NCI-H2029 treated with DMSO at 0.1 percent for 48 hours (cell line): ENCODE results near the gene ADAMTS2.

ENCODE experiments used
- DNase-seq: peaks from one replicate; lab custom pipeline; 2025; lab: John Stamatoyannopoulos, UW

Gene ADAMTS2

DNA sequence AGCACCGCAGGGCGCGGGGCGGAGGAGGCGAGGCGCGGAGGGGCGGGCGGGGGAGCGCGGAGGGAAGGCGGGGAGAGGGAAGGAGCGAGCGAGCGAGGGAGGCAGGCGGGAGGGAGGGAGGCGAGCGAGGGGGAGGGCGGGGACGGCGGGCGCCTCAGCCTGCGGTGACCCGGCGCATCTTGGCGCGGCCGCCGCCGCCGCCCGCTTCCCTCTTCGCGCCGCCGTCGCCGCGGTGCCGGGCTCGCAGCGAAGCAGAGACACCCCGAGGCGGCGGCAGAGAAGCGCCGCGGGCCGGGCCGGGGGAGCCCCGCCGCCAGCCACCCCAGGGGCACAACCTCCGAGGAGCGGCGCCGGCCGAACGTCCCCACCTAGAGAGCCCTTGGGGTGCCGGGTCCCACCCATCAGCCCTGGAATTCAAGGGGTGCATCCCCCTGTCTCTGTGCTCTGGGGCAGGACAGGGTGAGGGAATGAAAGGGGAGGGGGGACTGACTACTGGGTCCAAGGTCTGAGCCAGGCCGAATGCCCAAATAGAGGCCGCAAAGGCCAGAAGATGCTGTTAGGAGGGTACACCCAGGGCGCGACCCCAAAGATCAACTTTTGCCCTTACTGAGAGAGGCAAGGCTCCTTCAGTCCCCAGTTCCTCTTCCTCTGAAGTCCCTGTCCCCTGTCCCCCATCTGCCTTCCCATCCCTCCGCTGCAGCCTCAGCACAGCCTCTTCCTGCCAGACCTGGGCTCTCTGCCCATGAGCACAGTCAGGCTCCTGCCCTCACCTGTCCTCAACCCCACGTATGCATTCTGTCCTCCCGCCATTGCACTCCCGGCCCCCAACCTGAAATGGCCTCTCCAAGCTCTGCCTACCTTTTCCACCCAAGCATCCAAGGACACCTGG lies at the start of gene ADAMTS2:
Gene ADAMTS2 (minus strand): TSS at position 29 of the 889 bp plus-strand sequence. CDS start 133 bp downstream, outside the sequence.
- DNase-seq: no peak

DNA sequence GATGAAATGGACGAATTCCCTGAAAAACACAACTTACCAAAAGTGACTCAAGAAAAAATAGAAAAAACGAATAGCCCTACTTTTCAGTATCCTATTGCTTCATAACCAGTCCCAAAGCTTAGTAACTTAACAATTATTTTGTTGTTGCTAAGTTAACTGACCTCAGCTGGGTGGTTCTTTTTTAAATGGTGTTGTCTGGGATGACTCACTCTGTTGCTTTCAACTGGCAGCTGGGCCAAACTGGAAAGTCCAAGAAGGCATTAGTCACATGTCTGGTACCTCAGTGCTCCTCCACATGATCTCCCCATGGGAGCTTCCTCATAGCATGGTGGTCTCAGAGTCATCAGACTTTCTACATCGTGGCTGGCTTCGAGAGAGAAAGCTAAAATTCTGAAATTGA lies 47.8 kb upstream of the ADAMTS2 start:
- no peak for DNase-seq

DNA sequence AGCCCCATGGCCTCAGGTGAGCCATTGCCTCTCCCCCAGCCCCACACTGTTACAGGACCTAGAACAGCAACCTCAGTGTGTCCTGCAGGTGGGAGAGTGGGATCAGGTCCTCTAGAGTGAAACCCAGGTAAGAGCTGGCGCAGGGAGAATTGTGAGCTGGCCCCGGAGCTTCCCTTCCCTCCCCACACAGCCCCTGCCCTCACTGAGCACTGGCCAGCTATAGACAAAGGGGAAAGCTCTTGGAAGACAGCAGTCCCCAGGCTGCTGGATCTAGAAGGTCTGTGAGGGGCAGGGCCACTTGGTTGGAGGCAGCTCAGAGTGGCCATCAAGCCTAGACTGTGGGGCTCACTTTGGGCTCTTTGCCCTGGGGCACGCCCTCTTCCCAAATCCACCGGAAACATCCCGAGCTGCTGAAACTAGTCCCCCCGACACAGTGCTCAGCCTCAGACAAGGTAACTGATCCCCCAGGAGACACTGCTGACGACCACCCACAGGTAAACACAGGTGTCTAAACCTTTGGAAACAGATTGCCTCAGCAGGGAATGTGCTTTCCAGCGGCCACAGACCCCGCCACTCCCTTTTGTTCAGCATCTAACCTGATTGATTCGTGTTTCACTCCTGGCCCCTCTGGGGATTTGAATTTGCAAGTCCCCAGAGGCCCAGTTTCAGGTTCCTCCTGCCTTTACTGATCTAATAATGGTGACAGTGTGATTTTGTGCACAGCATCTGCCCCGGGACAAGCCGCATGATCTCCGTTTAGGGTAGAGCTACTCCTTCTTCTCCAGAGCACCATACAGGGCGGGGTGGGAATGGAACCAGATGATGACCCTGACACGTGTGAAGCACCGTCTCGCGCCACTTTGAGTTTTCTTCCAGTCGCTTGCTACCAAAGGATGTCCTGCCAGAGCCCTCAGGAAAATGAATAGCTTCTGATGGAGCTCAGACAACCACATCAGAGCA lies 42.2 kb upstream of the ADAMTS2 start:
- no peak for DNase-seq

DNA sequence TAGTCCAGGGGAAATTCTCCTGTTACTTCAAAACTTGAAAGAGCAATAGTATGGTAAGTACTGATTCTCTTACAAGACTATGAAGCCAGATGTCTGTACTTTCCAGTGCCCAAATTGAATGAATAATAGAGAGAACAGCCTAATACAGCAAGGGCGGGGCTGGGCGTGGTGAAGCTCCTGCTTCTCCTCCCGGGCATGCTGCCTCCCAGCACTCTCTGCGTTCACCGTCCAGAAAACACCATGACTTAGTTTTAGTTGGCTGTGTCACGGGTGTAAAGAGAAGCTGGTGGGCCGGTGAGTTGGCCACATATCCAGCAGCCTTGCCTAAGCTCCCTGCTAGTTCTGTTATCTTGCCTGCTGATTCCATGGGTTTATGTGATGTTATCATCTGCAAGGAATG lies 40.7 kb upstream of the ADAMTS2 start:
- DNase-seq: no peak

DNA sequence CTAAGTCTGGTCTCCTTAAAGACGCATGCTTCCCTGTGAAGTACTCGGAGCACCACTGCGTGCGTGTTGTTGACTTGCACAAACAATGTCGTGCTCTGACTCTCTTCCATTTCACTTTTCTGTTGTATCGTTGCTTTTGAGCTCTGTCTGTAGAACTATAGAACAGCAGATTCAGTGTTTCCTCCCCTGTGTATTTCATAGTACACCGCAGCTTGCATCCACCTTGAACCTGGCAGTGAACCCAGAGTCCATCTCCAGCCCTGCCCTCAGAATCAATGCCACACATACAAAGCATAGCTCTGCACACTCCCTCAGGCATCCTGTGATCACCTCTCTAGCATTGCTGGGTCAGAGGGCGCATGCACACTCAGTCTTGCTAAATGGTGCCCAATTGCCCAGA lies 37.2 kb upstream of the ADAMTS2 start:
- DNase-seq: no peak

DNA sequence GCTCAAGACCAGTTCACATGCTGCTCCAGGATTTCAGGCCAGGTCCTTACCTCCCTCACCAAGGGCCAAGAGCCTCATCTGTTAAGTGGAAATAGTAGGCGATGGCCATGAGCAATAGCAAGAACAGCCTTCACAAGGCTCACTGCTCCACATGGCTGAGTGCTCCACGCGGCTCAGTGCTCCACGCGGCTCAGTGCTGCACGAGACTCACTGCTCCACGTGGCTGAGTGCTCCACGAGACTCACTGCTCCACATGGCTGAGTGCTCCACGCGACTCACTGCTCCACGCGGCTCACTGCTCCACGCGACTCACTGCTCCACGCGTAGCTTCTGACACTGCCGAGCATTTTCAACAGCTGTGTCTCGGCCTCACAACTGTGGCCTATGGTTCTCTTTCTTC lies 36.4 kb upstream of the ADAMTS2 start:
- DNase-seq: no peak

DNA sequence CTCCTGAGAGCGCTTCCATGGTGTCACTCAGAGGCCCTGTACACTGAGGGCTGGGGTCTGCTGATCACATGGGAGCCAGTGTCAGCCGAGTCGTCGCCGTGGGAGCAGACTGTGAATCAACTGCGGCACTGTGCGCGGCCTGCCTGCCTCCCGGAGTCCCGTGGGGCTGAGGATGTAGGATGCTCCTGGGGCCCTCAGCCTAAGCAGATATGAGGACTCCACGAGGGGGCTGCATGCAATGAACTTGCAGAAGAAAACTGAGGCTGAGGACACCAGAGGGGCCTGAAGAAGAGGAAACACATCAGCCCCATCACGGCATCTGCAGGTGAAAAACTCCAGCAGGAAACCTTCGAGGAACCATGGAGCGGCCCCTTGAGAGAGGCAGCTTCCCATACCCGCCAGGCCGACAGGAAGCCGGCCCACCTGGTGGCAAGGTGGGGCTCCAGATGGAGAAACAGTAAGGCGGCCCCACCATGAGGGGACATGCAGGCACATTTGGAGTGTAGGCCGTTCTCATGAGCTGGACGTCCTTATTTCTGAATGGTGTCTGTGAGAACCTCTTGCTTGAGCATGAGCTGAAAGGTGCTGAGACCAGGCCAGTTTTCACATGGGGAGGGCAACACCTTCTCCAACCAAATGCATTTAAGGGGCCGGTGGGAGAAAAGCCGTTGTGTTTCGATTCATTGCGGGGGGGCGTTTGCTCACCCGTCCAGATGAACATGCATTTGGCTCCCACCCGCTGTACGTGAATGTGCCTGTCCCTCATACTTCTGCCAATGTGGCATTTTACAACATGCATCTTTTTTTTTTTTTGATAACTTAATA lies 35.2 kb upstream of the ADAMTS2 start:
- DNase-seq: no peak

DNA sequence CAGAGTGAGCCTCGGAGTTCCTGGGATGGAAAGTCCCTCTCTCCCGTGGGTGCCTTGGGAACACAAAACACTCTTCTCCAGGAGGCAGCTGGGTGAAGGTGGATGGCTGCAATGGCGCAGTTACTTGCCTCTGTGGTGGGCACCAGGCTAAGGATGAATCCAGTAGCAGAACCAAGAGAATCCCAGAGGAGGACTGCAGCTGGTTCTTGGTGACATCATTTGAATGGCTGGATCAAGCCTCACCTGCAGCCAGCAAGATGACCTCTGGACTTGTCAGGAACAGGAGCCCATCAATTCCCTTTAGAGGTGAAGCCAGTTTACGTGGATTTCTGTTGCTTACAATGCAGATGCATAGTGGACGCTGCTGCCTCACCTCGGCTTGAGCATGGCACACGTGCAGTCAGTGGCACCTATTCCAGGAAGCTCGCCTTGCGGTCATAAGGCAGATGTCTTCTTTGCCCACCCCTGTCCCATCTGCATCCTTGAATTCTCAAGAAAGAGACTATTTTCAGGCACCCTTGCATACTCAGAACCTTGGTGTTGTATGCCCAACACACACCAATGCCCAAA lies 34.1 kb upstream of the ADAMTS2 start:
- DNase-seq: no peak

DNA sequence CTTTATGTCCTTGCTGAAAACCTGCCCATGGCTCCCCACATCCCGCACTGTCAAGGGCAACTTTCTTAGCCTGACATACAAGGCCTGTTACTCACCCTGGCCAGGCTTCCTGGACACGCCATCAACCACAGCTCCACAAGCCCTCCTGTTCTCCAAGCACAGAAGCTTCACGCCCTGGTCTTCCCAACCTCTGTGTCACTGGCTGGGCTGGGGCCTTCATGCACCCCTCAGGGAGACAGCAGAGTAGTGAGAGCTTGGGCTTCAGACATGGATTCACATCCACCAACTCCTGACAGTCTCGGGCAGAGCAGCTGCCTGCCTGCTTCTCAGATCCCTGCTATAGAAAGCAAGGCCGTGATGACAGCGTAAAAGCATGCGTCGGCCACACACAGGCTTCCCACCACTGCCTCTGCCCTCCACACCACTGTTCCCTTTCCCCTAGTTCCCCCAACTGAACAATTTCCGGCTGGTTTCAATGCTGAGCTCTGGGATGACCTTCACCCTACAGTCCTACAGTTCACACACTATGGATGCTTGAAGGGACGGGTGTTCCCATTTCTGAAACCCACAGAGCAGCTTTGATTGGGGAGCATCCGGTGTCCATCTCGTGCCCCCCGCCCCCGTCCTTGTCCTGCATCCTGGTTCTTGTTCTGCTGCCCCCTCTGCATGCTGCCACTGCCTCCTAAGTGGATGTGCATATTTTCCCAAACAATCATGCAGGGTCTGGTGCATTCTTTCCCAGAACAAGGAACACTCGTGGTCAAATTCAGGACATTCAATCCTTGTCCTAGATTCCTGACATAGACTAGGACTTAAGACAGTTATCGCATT lies 33.4 kb upstream of the ADAMTS2 start:
- DNase-seq: no peak

DNA sequence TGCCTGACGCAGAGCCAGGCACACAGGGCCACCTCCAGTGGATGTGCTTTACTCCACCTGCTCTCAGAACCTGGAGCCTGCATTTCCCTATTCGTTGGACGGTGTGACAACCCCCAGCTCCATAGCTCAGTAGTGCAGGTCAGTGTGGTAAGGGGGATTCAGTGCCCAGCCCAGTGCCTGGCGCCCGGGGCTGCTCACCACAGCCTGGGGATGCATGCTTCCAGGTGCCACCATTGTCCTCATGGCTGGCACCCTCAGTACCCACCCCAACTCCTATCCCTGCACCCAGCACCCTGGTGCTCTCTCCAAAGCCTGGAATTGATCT lies 32.8 kb upstream of the ADAMTS2 start:
- no peak for DNase-seq

DNA sequence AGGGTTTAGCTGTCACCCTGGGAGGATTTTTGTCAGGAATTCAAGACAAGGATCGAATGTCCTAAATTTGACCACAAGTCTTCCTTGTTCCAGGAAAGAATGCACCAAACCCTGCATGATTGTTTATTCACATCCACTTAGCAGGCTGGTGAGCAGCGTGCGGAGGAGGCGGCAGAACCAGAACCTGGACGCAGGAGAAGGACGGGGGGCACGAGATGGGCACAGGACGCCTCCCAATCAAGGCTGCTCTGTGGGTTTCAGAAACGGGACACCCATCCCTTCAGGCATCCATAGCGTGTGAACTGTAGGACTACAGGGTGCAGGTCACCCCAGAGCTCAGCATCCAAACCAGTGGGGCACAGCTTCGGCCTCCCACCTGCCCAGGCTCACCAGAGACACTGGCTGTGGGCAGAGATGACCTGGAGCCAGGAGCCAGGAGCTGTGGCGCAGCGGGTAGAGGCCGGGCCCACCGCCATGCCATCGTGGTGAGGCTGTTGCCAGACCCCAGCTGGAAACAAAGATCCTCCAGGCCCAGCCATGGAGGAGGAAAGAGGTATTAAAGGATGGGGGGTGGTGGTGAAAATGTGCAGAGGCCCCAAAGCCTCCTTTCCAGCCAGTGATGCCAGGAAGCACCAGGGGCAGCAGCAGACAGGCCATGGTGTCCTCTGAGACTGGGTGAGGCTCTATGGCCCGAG lies 32.3 kb upstream of the ADAMTS2 start:
- DNase-seq: no peak

DNA sequence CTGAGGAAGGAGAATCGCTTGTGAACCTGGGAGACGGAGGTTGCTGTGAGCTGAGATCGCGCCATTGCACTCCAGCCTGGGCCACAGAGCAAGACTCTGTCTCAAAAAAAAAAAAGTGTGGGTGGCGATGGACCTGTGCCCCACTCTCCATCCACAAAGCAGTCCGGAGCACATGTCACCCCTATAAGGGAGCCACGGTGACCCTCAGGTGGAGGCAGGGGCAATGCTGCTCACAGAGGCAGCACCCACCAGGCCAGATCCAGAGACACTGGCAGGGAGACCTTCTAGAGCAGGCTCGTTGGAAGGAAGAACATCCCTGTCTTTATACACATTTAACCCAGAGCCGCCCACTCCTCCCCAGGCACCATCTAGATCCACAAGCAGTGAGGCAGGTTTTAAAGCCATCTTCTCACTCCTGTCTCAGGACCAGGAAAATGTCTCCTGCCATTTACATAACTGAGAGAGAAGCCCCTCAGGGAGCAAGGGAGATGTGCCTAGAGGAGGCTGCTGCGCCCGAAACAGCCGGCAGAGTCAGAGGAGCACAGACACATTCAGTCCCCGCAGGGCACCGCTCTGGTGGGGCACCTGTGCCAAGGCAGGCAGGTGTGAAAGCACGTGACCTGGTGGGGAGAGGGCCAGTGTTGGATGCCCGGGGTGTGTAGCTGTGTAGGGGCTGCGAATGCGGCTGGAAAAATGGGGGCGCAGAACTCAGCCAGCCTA lies 31.6 kb upstream of the ADAMTS2 start:
- no peak for DNase-seq

DNA sequence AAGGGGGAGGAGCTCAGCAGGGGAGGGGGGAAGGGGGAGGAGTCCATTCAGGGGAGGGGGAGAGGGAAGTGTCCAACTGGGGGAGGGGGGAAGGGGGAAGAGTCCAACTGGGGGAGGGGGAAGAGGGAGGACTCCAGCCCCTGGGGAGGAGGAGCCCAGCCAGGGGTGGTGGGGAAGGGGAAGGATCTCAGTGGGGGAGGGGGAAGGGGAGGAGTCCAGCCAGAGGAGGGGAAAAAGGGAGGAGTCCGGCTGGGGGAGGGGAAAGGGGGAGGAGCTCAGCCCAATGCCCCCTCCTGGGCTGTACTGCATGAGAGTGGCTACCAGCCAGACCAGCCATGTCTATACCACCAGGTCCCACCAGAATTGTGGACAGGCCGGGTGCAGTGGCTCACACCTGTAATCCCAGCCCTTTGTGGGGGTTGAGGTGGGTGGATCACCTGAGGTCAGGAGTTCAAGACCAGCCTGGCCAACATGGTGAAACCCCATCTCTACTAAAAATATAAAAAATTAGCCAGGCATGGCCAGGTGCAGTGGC lies 30.6 kb upstream of the ADAMTS2 start:
- DNase-seq: no peak

DNA sequence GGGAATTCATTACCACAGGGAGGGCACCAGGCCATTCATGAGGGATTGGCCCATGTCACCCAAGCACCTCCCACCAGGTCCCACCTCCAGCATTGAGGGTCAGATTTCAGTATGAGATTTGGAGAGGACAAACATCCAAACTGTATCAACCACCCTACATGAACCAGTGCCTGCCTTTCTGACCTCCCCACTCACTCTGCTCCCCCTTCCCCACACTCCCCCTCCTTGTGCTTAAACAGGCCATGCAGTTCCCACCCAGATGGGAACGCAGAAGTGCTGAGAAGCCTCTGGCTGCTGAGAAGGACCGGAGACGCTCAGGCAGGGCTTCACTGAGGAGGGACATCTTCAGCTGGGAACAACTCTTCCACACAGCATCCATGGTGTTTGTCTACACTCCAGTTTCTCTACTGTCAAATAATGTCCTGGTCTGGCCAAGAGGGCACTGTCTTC lies 30.0 kb upstream of the ADAMTS2 start:
- DNase-seq: no peak

DNA sequence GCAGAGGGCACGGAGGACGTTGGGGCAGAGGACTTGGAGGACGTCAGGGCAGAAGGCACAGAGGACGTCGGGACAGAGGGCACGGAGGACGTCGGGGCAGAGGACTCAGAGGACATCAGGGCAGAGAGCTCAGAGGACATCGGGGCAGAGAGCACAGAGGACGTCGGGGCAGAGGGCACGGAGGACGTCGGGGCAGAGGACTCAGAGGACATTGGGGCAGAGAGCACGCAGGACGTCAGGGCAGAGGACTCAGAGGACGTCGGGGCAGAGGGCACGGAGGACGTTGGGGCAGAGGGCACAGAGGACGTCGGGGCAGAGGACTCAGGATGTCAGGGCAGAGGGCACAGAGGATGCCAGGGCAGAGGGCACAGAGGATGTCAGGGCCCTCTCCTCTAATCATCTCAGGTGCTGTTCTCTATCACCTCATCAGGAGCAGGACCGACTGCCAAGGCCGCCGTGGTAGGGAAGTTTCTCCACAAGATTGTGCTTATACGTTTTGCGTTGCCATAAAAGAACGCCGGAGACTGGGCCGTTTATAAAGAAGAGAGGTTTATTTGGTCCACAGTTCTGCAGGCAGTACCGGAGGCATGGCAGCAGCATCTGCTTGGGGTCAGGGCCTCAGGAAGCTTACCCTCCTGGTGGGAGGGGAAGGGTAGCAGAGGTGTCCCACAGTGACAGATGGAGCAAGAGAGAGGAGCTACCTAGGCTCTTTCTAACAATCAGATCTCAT lies 29.4 kb upstream of the ADAMTS2 start:
- DNase-seq: no peak

DNA sequence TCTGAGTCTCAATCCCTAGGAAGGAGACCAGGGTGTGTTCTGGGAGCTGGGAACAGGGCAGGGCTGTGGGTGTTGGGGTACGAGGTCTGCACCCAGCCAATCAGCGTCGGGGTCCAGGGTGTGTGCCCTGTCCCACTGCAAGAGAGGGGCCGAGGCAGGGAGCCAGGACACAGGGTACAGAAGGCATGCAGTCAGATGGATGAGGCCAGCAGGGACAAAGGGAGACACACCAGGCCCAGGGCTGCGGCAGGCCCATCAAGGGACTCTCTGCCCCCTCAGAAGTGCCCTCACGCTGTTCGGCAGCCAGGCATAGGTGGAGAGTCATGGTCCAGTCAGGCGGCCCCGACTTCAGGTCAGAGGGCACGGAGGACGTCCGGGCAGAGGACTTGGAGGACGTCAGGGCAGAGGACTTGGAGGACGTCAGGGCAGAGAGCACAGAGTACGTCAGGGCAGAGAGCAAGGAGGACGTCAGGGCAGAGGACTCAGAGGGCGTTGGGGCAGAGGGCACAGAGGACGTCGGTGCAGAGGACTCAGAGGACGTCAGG lies 28.8 kb upstream of the ADAMTS2 start:
- DNase-seq: no peak

DNA sequence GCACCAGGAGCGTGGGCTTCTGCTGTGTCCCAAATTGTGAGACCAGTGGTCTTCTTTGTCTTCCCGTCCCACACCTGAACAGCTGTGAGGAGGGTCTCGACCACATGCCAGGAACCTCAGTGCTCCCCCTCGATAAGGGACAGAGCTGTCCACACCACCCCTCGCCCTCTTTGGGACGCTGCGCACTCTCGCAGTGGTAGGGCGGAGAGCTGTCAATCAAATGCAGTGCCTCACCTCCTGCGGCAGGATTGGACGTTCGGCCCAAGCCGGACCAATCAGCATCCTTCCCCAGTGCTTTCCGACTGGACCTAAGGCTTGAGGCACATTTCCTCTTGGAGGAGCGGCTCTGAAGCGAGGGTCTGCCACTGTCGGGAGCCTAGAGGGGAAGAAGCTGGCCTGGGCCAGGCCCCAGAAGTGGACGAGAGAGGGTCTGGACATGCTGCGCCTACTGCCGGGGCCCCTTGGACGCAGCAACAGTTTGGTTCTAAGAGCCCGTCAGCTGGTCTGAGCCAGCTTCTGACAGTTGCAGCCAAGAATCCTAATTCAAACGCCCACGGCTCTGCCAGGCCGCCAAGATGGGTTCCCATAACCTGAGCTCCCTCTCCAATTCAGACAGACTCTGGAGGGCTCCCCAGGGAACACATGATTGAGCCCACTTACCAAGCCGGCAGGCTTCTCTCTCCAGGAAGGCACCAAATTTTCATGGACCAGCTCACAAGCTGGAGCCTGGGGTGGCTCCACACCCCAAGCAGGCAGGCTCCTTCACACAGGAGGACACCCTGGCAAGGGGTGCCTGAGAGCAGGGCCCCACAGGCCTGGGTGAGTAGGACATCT lies 28.1 kb upstream of the ADAMTS2 start:
- no peak for DNase-seq
